Stimulated activated naive CD4-positive, alpha-beta T cell (primary cell): ENCODE measurements around the gene ELMO2.

Source experiments
- DNase-seq, 6 experiments: peaks; one replicate each; lab custom pipeline; 2025; lab: John Stamatoyannopoulos, UW

The ELMO2 gene

GRCh38 chr20:46406200-46406985 is at the start of gene ELMO2:
Gene ELMO2, minus strand, starts transcription at chr20:46406615. Its CDS starts 12,133 bp downstream, at chr20:46394482.
- DNase-seq: peak; percentile 89 to 96 (median 94)

- DNase-seq: no peak
Measured at GRCh38 chr20:46455729-46456128, 49.3 kb upstream of the ELMO2 start.

- DNase-seq: no peak
Measured at GRCh38 chr20:46446851-46447250, 40.4 kb upstream of the ELMO2 start.

- no peak for DNase-seq
Measured at GRCh38 chr20:46439837-46440236, 33.4 kb upstream of the ELMO2 start.

GRCh38 chr20:46438156-46438750 is 31.8 kb upstream of the ELMO2 start:
- peak in 2 of 6 experiments; percentile 23 to 28 for DNase-seq

- DNase-seq: no peak
Measured at GRCh38 chr20:46435146-46435545, 28.7 kb upstream of the ELMO2 start.

GRCh38 chr20:46434597-46434996 is 28.2 kb upstream of the ELMO2 start:
- no peak for DNase-seq

- no peak for DNase-seq
Measured at GRCh38 chr20:46433051-46433450, 26.6 kb upstream of the ELMO2 start.

GRCh38 chr20:46430921-46431712 is 24.7 kb upstream of the ELMO2 start:
- no peak for DNase-seq

- DNase-seq: no peak
Measured at GRCh38 chr20:46427384-46427783, 21.0 kb upstream of the ELMO2 start.

GRCh38 chr20:46423882-46424482 is 17.6 kb upstream of the ELMO2 start:
- DNase-seq: no peak

GRCh38 chr20:46423342-46423741 is 16.9 kb upstream of the ELMO2 start:
- DNase-seq: no peak

- DNase-seq: no peak
Measured at GRCh38 chr20:46420878-46421277, 14.5 kb upstream of the ELMO2 start.

GRCh38 chr20:46419882-46420281 is 13.5 kb upstream of the ELMO2 start:
- DNase-seq: no peak

GRCh38 chr20:46416839-46417238 is 10.4 kb upstream of the ELMO2 start:
- no peak for DNase-seq

- DNase-seq: no peak
Measured at GRCh38 chr20:46416421-46416820, 10.0 kb upstream of the ELMO2 start.

GRCh38 chr20:46415773-46416172 is 9.4 kb upstream of the ELMO2 start:
- DNase-seq: no peak

GRCh38 chr20:46414608-46415007 is 8.2 kb upstream of the ELMO2 start:
- no peak for DNase-seq

GRCh38 chr20:46411637-46412036 is 5.2 kb upstream of the ELMO2 start:
- no peak for DNase-seq

- no peak for DNase-seq
Measured at GRCh38 chr20:46408281-46408731, 1.9 kb upstream of the ELMO2 start.

- DNase-seq: no peak
Measured at GRCh38 chr20:46407671-46407996, 1.2 kb upstream of the ELMO2 start.

GRCh38 chr20:46406986-46407670 is 713 bp upstream of the ELMO2 start:
- peak; percentile 74 to 88 (median 78) for DNase-seq
